AG09319 (cell line): ENCODE results near the gene TUBG1.

Experiments
- DNase-seq: peaks from one replicate; pipeline ENCODE4 v3.0.0-alpha.2; 2010; ENCODE audit warnings: low read depth; ENCODE audit errors: extremely low read depth
- TF ChIP-seq, protein P1 (sequence below): IDR thresholded peaks from 2 replicates; pipeline ENCODE4 v1.5.1; 2011; ENCODE audit warnings: low read depth, mild to moderate bottlenecking, inconsistent platforms, low read length, moderate library complexity

Gene TUBG1

GRCh38 chr17:42632949-42633444 is 23.5 kb downstream of the TUBG1 start:
- no peak for DNase-seq
- TF ChIP-seq, protein P1, sequence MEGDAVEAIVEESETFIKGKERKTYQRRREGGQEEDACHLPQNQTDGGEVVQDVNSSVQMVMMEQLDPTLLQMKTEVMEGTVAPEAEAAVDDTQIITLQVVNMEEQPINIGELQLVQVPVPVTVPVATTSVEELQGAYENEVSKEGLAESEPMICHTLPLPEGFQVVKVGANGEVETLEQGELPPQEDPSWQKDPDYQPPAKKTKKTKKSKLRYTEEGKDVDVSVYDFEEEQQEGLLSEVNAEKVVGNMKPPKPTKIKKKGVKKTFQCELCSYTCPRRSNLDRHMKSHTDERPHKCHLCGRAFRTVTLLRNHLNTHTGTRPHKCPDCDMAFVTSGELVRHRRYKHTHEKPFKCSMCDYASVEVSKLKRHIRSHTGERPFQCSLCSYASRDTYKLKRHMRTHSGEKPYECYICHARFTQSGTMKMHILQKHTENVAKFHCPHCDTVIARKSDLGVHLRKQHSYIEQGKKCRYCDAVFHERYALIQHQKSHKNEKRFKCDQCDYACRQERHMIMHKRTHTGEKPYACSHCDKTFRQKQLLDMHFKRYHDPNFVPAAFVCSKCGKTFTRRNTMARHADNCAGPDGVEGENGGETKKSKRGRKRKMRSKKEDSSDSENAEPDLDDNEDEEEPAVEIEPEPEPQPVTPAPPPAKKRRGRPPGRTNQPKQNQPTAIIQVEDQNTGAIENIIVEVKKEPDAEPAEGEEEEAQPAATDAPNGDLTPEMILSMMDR, result no peak

- TF ChIP-seq, protein P1, result no peak
- DNase-seq, result no peak
Measured at GRCh38 chr17:42639525-42640113, 30.1 kb downstream of the TUBG1 start.

DNA sequence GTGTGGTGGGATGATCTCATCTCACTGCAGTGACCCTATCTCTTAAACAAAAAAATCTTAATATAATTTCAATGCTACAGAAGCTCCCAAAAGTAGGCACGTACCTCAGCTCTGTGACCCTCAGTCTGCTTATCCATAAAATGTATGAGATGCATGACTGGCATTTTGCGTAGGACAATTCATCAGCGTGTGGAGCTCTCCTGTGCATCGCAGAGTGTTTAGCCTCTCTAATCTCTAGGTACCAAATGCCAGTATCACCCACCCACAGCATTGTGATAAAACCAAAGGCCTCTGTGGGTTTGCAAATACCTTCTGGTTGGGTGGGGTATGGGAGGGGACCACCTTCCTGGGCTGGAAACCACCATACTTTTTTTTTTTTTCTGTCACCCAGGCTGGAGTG is 30.6 kb downstream of the TUBG1 start:
- TF ChIP-seq, protein P1, result no peak
- no peak for DNase-seq

DNA sequence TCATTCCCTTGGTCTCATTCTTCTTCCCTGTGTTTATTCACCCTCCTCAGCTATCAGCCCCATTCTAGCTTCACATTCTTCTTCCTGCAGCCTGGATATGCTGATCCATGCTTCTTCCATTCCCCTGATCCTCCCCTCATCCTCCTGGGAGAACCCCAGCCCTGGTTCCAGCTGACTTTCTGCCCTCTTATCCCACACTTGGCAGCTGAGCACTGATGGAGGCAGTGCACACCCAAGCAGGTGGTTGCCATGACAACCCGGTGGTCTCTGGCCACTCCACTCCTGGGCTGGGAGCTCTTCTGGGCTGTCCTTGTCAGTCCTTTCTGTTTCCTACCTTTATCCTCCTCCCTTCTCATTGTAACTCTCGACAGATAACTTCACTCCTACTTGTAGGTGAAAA is 32.9 kb downstream of the TUBG1 start:
- TF ChIP-seq, protein P1, result no peak
- DNase-seq, result no peak

DNA sequence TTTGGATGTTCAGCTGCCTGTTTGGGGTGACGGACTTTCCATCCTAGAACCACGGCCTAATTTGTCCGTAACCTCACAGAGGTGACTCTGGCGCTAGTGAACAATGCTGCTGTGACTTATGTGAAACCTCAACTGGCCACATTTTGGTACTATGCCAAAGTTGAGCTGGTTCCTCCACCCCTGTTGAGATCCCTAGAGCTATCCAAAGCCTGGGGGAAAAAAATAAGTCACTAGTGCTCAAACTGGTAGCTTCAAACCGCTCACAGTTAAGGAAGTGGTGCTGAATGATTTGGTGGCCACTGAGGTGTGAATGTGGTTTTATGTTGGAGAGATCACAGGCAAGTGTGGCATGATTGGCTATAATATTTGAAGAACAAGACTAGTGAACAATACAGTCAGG is 38.3 kb downstream of the TUBG1 start:
- TF ChIP-seq, protein P1, result no peak
- DNase-seq, result no peak

DNA sequence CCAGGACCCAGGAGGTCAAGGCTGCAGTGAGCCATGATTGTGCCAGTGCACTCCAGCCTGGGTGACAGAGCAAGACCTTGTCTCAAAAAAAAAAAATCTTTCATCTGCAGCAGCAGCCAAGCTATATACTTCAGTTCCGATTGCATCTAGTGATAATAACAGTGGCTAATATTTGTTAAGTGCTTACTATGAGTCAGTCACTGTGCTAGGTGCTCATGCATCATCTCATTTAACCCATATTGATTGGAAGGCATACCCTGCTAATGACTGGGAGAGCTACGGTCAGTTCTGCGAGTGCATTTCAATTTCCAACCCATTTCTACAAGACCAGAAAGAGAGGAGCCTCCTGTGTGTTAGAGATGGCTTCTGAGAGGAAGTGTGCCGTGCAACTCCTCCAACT is 41.9 kb downstream of the TUBG1 start:
- TF ChIP-seq, protein P1, result no peak
- no peak for DNase-seq

DNA sequence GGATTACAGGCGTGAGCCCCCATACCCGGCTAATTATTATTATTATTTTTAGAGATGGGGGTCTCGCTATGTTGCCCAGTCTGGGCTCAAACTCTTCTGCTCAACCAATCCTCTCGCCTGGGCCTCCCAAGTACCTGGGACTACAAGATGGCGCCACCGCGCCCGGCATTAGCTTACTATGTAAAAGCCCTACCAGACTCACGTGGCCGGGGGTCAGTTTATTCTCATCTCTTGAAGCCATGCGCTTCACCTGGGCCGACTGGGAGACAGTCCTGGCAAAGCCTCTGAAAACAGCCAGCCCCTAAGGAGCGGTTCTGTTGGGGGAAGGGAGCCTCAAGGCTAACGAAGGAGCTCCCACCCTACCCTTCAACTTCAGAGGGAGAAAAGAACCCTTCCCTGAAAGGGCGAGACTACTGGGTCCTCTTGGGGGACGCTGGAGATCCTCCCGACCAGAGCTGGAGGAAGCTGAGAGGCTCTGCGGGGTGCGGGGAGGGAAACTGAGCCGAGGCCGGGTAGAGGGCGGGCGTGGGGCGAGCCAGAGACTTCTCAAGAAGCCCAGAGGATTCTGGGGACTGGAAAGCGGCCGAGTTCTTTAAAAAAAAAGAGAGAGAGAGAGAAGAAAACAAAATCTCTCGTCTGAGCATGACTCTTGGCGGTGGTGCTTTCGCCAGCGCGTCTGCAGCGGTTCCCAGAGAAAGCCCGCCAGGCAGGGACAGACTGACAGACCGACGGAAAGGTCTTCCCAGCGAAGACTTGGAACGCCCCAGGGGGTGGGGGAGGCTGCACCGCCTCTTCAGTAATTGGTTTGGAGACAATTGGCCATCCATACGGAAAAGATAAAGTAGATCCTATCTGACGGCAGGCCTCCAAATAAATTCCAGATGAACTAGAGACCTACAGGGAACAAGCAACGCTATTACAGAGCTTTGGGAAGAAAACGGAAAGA is 44.0 kb downstream of the TUBG1 start:
- peak; percentile 68 for DNase-seq
- TF ChIP-seq, protein P1, result no peak
